Vagina (tissue), 2 donors: ENCODE results near the gene NEK4.

ENCODE experiments used
- POLR2A ChIP-seq, 2 donors: fragments of 450-650 bp; IDR thresholded peaks; one replicate each; pipeline ENCODE4 v1.6.1; 2017; ENCODE audit warnings: antibody characterized with exemption in 2 of 2, mild to moderate bottlenecking in 2 of 2, moderate library complexity in 2 of 2
- POLR2AphosphoS5 ChIP-seq, 2 donors: sonication (generic); formaldehyde crosslinking; IDR thresholded peaks; one replicate each; pipeline ENCODE4 v1.9.0; 2017; ENCODE audit warnings: antibody characterized with exemption in 2 of 2, mild to moderate bottlenecking in 2 of 2, low read depth in 1 of 2; ENCODE audit not compliant: insufficient read depth in 1 of 2
- TF ChIP-seq, protein P1 (sequence below), 3 experiments: fragments of 450-650 bp in 2 of 3; fragments of 200-600 bp in 1 of 3; sonication (generic) in 1 of 3; IDR thresholded peaks; one replicate each; pipeline ENCODE4 v1.5.1; 2017 to 2019; ENCODE audit warnings: antibody characterized with exemption in 3 of 3, mild to moderate bottlenecking in 2 of 3, moderate library complexity in 2 of 3

DNA sequence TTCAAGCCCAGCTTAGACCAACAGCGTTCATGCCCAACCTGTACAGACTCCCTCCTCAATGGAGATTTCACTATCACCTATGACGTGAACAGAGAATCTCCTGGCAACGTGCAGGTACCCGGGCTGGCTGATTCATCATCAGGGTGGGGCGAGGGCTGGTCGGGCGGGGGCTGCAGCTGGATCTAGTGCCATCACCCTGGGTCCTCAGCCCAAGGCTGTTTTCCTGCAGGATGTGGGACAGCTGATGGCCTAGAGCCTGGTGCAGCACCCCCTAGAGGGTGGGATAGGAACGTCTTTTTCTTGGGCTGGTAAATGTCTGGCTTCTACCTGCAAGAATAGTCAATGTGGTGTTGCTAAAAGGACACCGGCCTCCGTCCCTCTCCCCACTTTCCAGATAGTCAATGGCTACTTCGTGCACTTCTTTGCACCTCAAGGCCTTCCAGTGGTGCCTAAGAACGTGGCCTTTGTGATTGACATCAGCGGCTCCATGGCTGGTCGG, 28.3 kb upstream of the NEK4 start:
- TF ChIP-seq POLR2AphosphoS5 (IDR thresholded peaks at IDR 0.05; ENCODE audit: insufficient read depth in 1 of 2, low read depth in 1 of 2) (no peak), POLR2A (IDR thresholded peaks at IDR 0.05) (no peak)
- TF ChIP-seq, protein P1, sequence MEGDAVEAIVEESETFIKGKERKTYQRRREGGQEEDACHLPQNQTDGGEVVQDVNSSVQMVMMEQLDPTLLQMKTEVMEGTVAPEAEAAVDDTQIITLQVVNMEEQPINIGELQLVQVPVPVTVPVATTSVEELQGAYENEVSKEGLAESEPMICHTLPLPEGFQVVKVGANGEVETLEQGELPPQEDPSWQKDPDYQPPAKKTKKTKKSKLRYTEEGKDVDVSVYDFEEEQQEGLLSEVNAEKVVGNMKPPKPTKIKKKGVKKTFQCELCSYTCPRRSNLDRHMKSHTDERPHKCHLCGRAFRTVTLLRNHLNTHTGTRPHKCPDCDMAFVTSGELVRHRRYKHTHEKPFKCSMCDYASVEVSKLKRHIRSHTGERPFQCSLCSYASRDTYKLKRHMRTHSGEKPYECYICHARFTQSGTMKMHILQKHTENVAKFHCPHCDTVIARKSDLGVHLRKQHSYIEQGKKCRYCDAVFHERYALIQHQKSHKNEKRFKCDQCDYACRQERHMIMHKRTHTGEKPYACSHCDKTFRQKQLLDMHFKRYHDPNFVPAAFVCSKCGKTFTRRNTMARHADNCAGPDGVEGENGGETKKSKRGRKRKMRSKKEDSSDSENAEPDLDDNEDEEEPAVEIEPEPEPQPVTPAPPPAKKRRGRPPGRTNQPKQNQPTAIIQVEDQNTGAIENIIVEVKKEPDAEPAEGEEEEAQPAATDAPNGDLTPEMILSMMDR (IDR thresholded peaks at IDR 0.05) = no peak
